HepG2 (cell line): Measurements from ENCODE around the gene CD86. TPM values are rescaled to one million over a fixed set of nuclear protein-coding genes. Genes with fewer than 3 reads are reported as not detected.

Source experiments
- ATAC-seq: fragments of 200-7000 bp; cut with Tn5 transposase; 3 replicates; pipeline ENCODE4 v1.9.1; 2020; ENCODE audit warnings: mild to moderate bottlenecking, moderate library complexity
- BruUV-seq: library from RNA; stranded (reverse); fragments of 400-500 nt; replicated peaks from 2 replicates; lab custom pipeline; 2021; lab: Mats Ljungman, UMichigan
- CTCF ChIA-PET: fragments of 300-600 bp; formaldehyde crosslinking; extraction: SDS; loops from one replicate; lab custom pipeline; 2021; ENCODE audit warnings: low total read pairs, inconsistent platforms, low intra/inter-chr PET ratio; lab: Yijun Ruan, JAX
- POLR2A ChIA-PET: fragments of 350-600 bp; sonication (Branson Sonifier 250); formaldehyde crosslinking; loops from one replicate; lab custom pipeline; 2020; ENCODE audit warnings: antibody characterized with exemption, inconsistent platforms; lab: Yijun Ruan, JAX
- DNase-seq: peaks from one replicate; pipeline ENCODE4 v3.0.0-alpha.2; 2015; ENCODE audit warnings: low spot score
- FAIRE-seq: peaks from 3 replicates; lab custom pipeline; 2011; peaks lifted over from hg19 to GRCh38; lab: Jason Lieb, UNC
- H2AFZ ChIP-seq: one replicate; pipeline ENCODE4 v1.6.1; 2011; ENCODE audit warnings: low read length, inconsistent platforms
- H3K27ac ChIP-seq: fragments of 300-600 bp; 3 replicates; pipeline ENCODE4 v1.8.0; 2011; ENCODE audit warnings: mixed run types, mild to moderate bottlenecking, mixed read lengths, low read length, inconsistent platforms; ENCODE audit not compliant: insufficient read depth; ENCODE audit errors: extremely low read length
- H3K27me3 ChIP-seq, 2 experiments: fragments of 200-600 bp in 1 of 2; 2 replicates in 1 of 2; 3 replicates in 1 of 2; pipeline versions ENCODE4 v1.6.0 to v1.8.0; 2011; ENCODE audit warnings: low read length in 2 of 2, mild to moderate bottlenecking in 2 of 2, moderate library complexity in 2 of 2, inconsistent platforms in 1 of 2; ENCODE audit not compliant: insufficient read depth in 2 of 2, control insufficient read depth in 1 of 2
- H3K36me3 ChIP-seq, 2 experiments: fragments of 200-600 bp in 1 of 2; replicated peaks in 1 of 2; 2 replicates in 1 of 2; 3 replicates in 1 of 2; pipeline versions ENCODE4 v1.5.1 to v1.8.0; 2011; ENCODE audit warnings: low read length in 2 of 2, inconsistent platforms in 1 of 2; ENCODE audit not compliant: insufficient read depth in 2 of 2, control insufficient read depth in 1 of 2
- H3K4me1 ChIP-seq: 2 replicates; pipeline ENCODE4 v1.5.1; 2012; ENCODE audit warnings: low read length, inconsistent platforms; ENCODE audit not compliant: insufficient read depth
- H3K4me2 ChIP-seq: 2 replicates; pipeline ENCODE4 v1.6.0; 2011; ENCODE audit warnings: low read depth, low read length, inconsistent platforms
- H3K4me3 ChIP-seq, 3 experiments: fragments of 200-600 bp in 1 of 3; sonication (generic), shearing (Covaris generic) in 1 of 3; replicated peaks in 1 of 3; 2 replicates each; pipeline ENCODE4 v1.5.1; 2011 to 2016; ENCODE audit warnings: low read length in 3 of 3, inconsistent platforms in 2 of 3, low read depth in 2 of 3, mild to moderate bottlenecking in 2 of 3, control low read depth in 1 of 3, mixed read lengths in 1 of 3; ENCODE audit not compliant: insufficient read depth in 1 of 3
- H3K79me2 ChIP-seq: one replicate; pipeline ENCODE4 v1.6.1; 2011; ENCODE audit warnings: low read length, inconsistent platforms; ENCODE audit not compliant: insufficient read depth
- H3K9ac ChIP-seq: 2 replicates; pipeline ENCODE4 v1.6.0; 2011; ENCODE audit warnings: mild to moderate bottlenecking, low read depth, low read length, inconsistent platforms; ENCODE audit not compliant: insufficient read depth
- H3K9me3 ChIP-seq: 2 replicates; pipeline ENCODE4 v1.5.1; 2012; ENCODE audit warnings: mild to moderate bottlenecking, low read length
- H4K20me1 ChIP-seq: 2 replicates; pipeline ENCODE4 v1.6.0; 2011; ENCODE audit warnings: inconsistent platforms, mild to moderate bottlenecking, low read length, moderate library complexity; ENCODE audit not compliant: insufficient read depth
- FOXM1 ChIP-seq: sonication (generic); formaldehyde crosslinking; IDR thresholded peaks from 2 replicates; pipeline ENCODE4 v1.5.0; 2020; ENCODE audit warnings: missing genetic modification reagents
- MAFK ChIP-seq, 2 experiments: IDR thresholded peaks in 1 of 2; conservative IDR thresholded peaks in 1 of 2; 2 replicates each; pipeline ENCODE4 v1.6.1; 2011; ENCODE audit warnings: improper control_type of control experiment in 2 of 2, low read length in 2 of 2
- MBNL3 ChIP-seq: fragments of 250-450 bp; sonication (Bioruptor Pico); conservative IDR thresholded peaks from 2 replicates; pipeline ENCODE4 v1.8.0; 2022; ENCODE audit warnings: mild to moderate bottlenecking, inconsistent platforms
- SSRP1 ChIP-seq: IDR thresholded peaks from 2 replicates; pipeline ENCODE4 v1.6.1; 2016; ENCODE audit warnings: control low read depth
- TP53 ChIP-seq: sonication (generic); formaldehyde crosslinking; conservative IDR thresholded peaks from 2 replicates; pipeline ENCODE4 v1.4.0; 2020; ENCODE audit warnings: missing genetic modification reagents
- ZNF224 ChIP-seq: sonication (generic); formaldehyde crosslinking; IDR thresholded peaks from 2 replicates; pipeline ENCODE4 v1.5.0; 2020; ENCODE audit warnings: mild to moderate bottlenecking, missing genetic modification reagents
- ZNF550 ChIP-seq: sonication (generic); formaldehyde crosslinking; IDR thresholded peaks from 2 replicates; pipeline ENCODE4 v1.4.0; 2020; ENCODE audit warnings: mild to moderate bottlenecking, missing genetic modification reagents, borderline replicate concordance
- ZNF772 ChIP-seq: sonication (generic); formaldehyde crosslinking; IDR thresholded peaks from 2 replicates; pipeline ENCODE4 v1.5.0; 2020; ENCODE audit warnings: mild to moderate bottlenecking, missing genetic modification reagents
- WGBS: methylation state at CpG from one replicate; pipeline ENCODE4 v1.1.6; 2017; ENCODE audit warnings: low lambda C conversion rate; 5-methylcytosine and 5-hydroxymethylcytosine counted together
- in situ Hi-C: cut with HindIII; loops from 2 replicates; pipeline ENCODE4 v1.10.0; 2017; ENCODE audit warnings: low pct_unique_long_range_greater_than_20kb; ENCODE audit not compliant: extremely low pct_ligation_motif_present
- intact Hi-C: fragments of 100-400 bp; cut with micrococcal nuclease; formaldehyde crosslinking; loops from one replicate; pipeline ENCODE4 v1.10.0; 2022; ENCODE audit not compliant: unreplicated experiment
- polyA plus RNA-seq, 8 experiments: library from polyadenylated mRNA; depleted of rRNA in 3 of 8; stranded (reverse) in 7 of 8; unstranded in 1 of 8; fragments of >200 nt; fragmentation: Illumina TruSeq in 4 of 8; extraction: Trizol in 4 of 8; gene quantifications; 2 replicates each; pipeline versions ENCODE4 v1.2.1 to v1.2.3, GENCODE V29; 2011 to 2016; ENCODE audit warnings: low read depth in 4 of 8, missing spikeins in 1 of 8, mixed read lengths in 1 of 8; ENCODE audit not compliant: insufficient read depth in 1 of 8
- total RNA-seq, 5 experiments: library from RNA; depleted of rRNA; stranded (reverse); fragments of >200 nt; fragmentation: Illumina TruSeq; extraction: Trizol; gene quantifications; 2 replicates each; pipeline ENCODE4 v1.2.3, GENCODE V29; 2016; ENCODE audit warnings: low read depth in 1 of 5
- TF ChIP-seq, protein P1 (sequence below): sonication (generic); formaldehyde crosslinking; IDR thresholded peaks from 2 replicates; pipeline ENCODE4 v1.8.0; 2022; ENCODE audit warnings: missing genetic modification reagents, mild to moderate bottlenecking, borderline replicate concordance
- TF ChIP-seq, protein P2 (sequence below), 2 experiments: sonication (generic) in 1 of 2; formaldehyde crosslinking in 1 of 2; IDR thresholded peaks; 2 replicates each; pipeline versions ENCODE4 v1.6.1 to v1.9.0; 2014 to 2022; ENCODE audit warnings: antibody characterized with exemption in 1 of 2, borderline replicate concordance in 1 of 2, inconsistent platforms in 1 of 2, low read depth in 1 of 2, missing genetic modification reagents in 1 of 2
- TF ChIP-seq, protein P3 (sequence below): sonication (generic); formaldehyde crosslinking; IDR thresholded peaks from 2 replicates; pipeline ENCODE4 v1.4.0; 2020; ENCODE audit warnings: missing genetic modification reagents

CD86 gene
- total and polyA plus RNA-seq, 2 of the 13 experiments (the other 11 are each of a cell fraction or from before 2014, with no cell fraction given), result not detected

DNA sequence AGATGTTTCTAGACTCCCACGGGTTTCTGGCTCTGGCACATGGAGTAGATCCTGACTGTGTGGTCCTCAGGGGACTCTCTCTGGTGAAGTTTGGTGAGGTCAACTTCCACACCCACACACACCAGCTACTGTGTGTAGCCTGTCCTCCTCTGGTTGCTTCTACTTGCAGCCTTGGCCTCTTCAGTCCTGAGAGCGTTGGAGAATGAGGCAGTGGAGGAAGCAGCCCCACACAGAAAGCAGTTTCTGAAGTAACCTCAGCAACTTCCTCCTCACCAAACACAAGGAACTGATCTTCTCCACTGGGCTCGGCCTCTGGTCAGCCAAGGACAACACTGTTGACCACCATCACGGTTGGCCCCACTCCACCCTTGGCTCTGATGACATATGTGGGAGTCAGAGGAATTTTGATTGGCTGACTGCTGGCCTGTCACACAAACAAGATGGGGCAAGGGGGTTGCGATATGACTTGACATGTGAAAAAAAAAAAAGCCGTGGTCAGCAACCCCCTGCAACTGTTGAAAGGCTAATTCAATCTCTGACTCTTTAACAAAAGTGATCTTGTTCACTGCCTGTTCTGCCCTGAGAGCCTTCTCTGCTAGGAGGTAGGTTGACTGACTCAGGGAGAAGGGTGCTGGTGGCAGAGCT, 19.6 kb downstream of the CD86 start:
- in situ Hi-C loops, result no loop called here
- no peak overlapping the region for H3K4me3 ChIP-seq
- no peak overlapping the region for H3K27ac ChIP-seq
- no peak for ATAC-seq
- WGBS, result 35% methylated on average over 6 of the region's 6 CpGs
- H3K4me1 ChIP-seq, result peaks cover 19% of the 10 kb centered on the region
- H3K4me2 ChIP-seq, result no peak overlapping the region
- no peaks in the 10 kb centered on the region for H3K79me2 ChIP-seq
- H3K9ac ChIP-seq, result no peak overlapping the region
- no TSS peak for BruUV-seq
- peaks cover 0 to 6% of the 10 kb centered on the region in 2 experiments; a peak in 2 of 5 replicates for H3K27me3 ChIP-seq
- ChIA-PET POLR2A (no interaction called here), CTCF (no interaction called here)
- H3K9me3 ChIP-seq, result no peaks in the 10 kb centered on the region
- FAIRE-seq, result no peak
- no peak for DNase-seq
- H2AFZ ChIP-seq, result no peak overlapping the region
- no peaks in the 10 kb centered on the region for H4K20me1 ChIP-seq
- intact Hi-C loops, result no loop called here
- no peaks in the 10 kb centered on the region for H3K36me3 ChIP-seq
- TF ChIP-seq SSRP1 (CRISPR knock-in tag) (no peak), MAFK (conservative IDR thresholded peaks at IDR 0.05 in 1 of 2, IDR thresholded peaks at IDR 0.05 in 1 of 2; ENCODE audit: low read length in 2 of 2) (no peak), MBNL3 (CRISPR knock-in tag) (no peak), ZNF550 (no peak), ZNF224 (CRISPR knock-in tag) (no peak), ZNF772 (CRISPR knock-in tag) (no peak), FOXM1 (no peak), TP53 (CRISPR knock-in tag) (no peak)
- TF ChIP-seq, protein P1, sequence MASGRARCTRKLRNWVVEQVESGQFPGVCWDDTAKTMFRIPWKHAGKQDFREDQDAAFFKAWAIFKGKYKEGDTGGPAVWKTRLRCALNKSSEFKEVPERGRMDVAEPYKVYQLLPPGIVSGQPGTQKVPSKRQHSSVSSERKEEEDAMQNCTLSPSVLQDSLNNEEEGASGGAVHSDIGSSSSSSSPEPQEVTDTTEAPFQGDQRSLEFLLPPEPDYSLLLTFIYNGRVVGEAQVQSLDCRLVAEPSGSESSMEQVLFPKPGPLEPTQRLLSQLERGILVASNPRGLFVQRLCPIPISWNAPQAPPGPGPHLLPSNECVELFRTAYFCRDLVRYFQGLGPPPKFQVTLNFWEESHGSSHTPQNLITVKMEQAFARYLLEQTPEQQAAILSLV (CRISPR knock-in tag), result no peak
- TF ChIP-seq, protein P2, sequence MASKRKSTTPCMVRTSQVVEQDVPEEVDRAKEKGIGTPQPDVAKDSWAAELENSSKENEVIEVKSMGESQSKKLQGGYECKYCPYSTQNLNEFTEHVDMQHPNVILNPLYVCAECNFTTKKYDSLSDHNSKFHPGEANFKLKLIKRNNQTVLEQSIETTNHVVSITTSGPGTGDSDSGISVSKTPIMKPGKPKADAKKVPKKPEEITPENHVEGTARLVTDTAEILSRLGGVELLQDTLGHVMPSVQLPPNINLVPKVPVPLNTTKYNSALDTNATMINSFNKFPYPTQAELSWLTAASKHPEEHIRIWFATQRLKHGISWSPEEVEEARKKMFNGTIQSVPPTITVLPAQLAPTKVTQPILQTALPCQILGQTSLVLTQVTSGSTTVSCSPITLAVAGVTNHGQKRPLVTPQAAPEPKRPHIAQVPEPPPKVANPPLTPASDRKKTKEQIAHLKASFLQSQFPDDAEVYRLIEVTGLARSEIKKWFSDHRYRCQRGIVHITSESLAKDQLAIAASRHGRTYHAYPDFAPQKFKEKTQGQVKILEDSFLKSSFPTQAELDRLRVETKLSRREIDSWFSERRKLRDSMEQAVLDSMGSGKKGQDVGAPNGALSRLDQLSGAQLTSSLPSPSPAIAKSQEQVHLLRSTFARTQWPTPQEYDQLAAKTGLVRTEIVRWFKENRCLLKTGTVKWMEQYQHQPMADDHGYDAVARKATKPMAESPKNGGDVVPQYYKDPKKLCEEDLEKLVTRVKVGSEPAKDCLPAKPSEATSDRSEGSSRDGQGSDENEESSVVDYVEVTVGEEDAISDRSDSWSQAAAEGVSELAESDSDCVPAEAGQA (IDR thresholded peaks at IDR 0.05; ENCODE audit: low read depth), result no peak
- TF ChIP-seq, protein P2 (CRISPR knock-in tag; IDR thresholded peaks at IDR 0.05; ENCODE audit: borderline replicate concordance), result no peak
- TF ChIP-seq, protein P3, sequence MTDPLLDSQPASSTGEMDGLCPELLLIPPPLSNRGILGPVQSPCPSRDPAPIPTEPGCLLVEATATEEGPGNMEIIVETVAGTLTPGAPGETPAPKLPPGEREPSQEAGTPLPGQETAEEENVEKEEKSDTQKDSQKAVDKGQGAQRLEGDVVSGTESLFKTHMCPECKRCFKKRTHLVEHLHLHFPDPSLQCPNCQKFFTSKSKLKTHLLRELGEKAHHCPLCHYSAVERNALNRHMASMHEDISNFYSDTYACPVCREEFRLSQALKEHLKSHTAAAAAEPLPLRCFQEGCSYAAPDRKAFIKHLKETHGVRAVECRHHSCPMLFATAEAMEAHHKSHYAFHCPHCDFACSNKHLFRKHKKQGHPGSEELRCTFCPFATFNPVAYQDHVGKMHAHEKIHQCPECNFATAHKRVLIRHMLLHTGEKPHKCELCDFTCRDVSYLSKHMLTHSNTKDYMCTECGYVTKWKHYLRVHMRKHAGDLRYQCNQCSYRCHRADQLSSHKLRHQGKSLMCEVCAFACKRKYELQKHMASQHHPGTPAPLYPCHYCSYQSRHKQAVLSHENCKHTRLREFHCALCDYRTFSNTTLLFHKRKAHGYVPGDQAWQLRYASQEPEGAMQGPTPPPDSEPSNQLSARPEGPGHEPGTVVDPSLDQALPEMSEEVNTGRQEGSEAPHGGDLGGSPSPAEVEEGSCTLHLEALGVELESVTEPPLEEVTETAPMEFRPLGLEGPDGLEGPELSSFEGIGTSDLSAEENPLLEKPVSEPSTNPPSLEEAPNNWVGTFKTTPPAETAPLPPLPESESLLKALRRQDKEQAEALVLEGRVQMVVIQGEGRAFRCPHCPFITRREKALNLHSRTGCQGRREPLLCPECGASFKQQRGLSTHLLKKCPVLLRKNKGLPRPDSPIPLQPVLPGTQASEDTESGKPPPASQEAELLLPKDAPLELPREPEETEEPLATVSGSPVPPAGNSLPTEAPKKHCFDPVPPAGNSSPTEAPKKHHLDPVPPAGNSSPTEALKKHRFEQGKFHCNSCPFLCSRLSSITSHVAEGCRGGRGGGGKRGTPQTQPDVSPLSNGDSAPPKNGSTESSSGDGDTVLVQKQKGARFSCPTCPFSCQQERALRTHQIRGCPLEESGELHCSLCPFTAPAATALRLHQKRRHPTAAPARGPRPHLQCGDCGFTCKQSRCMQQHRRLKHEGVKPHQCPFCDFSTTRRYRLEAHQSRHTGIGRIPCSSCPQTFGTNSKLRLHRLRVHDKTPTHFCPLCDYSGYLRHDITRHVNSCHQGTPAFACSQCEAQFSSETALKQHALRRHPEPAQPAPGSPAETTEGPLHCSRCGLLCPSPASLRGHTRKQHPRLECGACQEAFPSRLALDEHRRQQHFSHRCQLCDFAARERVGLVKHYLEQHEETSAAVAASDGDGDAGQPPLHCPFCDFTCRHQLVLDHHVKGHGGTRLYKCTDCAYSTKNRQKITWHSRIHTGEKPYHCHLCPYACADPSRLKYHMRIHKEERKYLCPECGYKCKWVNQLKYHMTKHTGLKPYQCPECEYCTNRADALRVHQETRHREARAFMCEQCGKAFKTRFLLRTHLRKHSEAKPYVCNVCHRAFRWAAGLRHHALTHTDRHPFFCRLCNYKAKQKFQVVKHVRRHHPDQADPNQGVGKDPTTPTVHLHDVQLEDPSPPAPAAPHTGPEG, result no peak
